Activated CD8-positive, alpha-beta memory T cell treated with anti-CD3 and anti-CD28 coated beads, Interleukin-2, amount 50 U/mL, for 48 hours (primary cell): Measurements from ENCODE around the gene C22orf23.
A peak's percentile ranks its signal among the peaks of the same experiment; 100 is the strongest.
"Not testable (repeated sequence)": the region's sequence is repeated elsewhere in the genome, so short reads cannot be mapped to it uniquely, and the experiment has no call there.

Source experiments
- DNase-seq: peaks from one replicate; pipeline ENCODE4 v3.0.0-alpha.2; 2020

C22orf23 gene

GRCh38 chr22:37953062-37953436, 352 bp downstream of the C22orf23 start:
- DNase-seq: peak; percentile 56

GRCh38 chr22:37952629-37953028, 772 bp downstream of the C22orf23 start:
- not testable (repeated sequence) for DNase-seq

GRCh38 chr22:37951305-37951704, 2.1 kb downstream of the C22orf23 start:
- DNase-seq: no peak

- DNase-seq: not testable (repeated sequence)
Observed at GRCh38 chr22:37947142-37947795, 6.1 kb downstream of the C22orf23 start.

- not testable (repeated sequence) for DNase-seq
Observed at GRCh38 chr22:37944423-37944822, 9.0 kb downstream of the C22orf23 start.

- no peak for DNase-seq
Observed at GRCh38 chr22:37943825-37944198, 9.6 kb downstream of the C22orf23 start.

GRCh38 chr22:37943136-37943824, 10.1 kb downstream of the C22orf23 start:
- DNase-seq: no peak

- DNase-seq: no peak
Observed at GRCh38 chr22:37942133-37942532, 11.3 kb downstream of the C22orf23 start.

GRCh38 chr22:37940698-37941376, 12.6 kb downstream of the C22orf23 start:
- DNase-seq: no peak

GRCh38 chr22:37933711-37934376, 19.6 kb downstream of the C22orf23 start:
- peak; percentile 92 for DNase-seq

- no peak for DNase-seq
Observed at GRCh38 chr22:37932821-37933578, 20.4 kb downstream of the C22orf23 start.

GRCh38 chr22:37932401-37932800, 21.0 kb downstream of the C22orf23 start:
- DNase-seq: no peak

- DNase-seq: no peak
Observed at GRCh38 chr22:37931893-37932389, 21.5 kb downstream of the C22orf23 start.

- no peak for DNase-seq
Observed at GRCh38 chr22:37930952-37931440, 22.4 kb downstream of the C22orf23 start.

- no peak for DNase-seq
Observed at GRCh38 chr22:37930270-37930951, 23.0 kb downstream of the C22orf23 start.

GRCh38 chr22:37929390-37929789, 24.0 kb downstream of the C22orf23 start:
- no peak for DNase-seq

- DNase-seq: no peak
Observed at GRCh38 chr22:37927637-37927936, 25.8 kb downstream of the C22orf23 start.

GRCh38 chr22:37926771-37927636, 26.4 kb downstream of the C22orf23 start:
- no peak for DNase-seq

GRCh38 chr22:37926358-37926757, 27.0 kb downstream of the C22orf23 start:
- no peak for DNase-seq

- DNase-seq: no peak
Observed at GRCh38 chr22:37925767-37926166, 27.6 kb downstream of the C22orf23 start.

GRCh38 chr22:37925330-37925729, 28.1 kb downstream of the C22orf23 start:
- DNase-seq: no peak
